GM12892 (cell line): Measurements from ENCODE around the gene VCX3A.

ENCODE experiments used
- POLR2A ChIP-seq: IDR thresholded peaks from 2 replicates; pipeline ENCODE4 v1.6.1; 2011; ENCODE audit warnings: low read depth, low read length, control low read depth
- POLR2AphosphoS5 ChIP-seq: IDR thresholded peaks from 2 replicates; pipeline ENCODE4 v1.6.1; 2011; ENCODE audit warnings: low read depth, low read length, control low read depth

GRCh38 chrX:6568031-6568430 is 33.1 kb upstream of the VCX3A start:
- TF ChIP-seq POLR2AphosphoS5: no peak
- no peak for TF ChIP-seq POLR2A
